Spleen (tissue), 7 donors: ENCODE measurements around the gene EMC10.

Experiments used
- CTCF ChIP-seq, 11 experiments: fragments of 200-600 bp in 7 of 11; fragments of 450-650 bp in 4 of 11; sonication (generic) in 4 of 11; IDR thresholded peaks in 8 of 11; conservative IDR thresholded peaks in 3 of 11; 1 replicate in 7 of 11; 2 replicates in 4 of 11; pipeline versions ENCODE4 v1.4.0 to v1.8.0; 2016 to 2021; ENCODE audit warnings: antibody characterized with exemption in 11 of 11, inconsistent platforms in 4 of 11, mild to moderate bottlenecking in 1 of 11
- POLR2A ChIP-seq, 3 donors: fragments of 450-650 bp; IDR thresholded peaks; one replicate each; pipeline ENCODE4 v1.5.1; 2017; ENCODE audit warnings: antibody characterized with exemption in 3 of 3, mild to moderate bottlenecking in 1 of 3
- POLR2AphosphoS5 ChIP-seq, 3 donors: sonication (generic); formaldehyde crosslinking; IDR thresholded peaks; one replicate each; pipeline ENCODE4 v1.5.1; 2017; ENCODE audit warnings: antibody characterized with exemption in 3 of 3
- donor health status: DM: no; HTN: no; CAD: no; lungs with moderate emphysema.
- donor health status: DM: no; HTN: no; CAD: no.
- donor health status: DM: no; HTN: no; CAD: no.

- TF ChIP-seq POLR2A (IDR thresholded peaks at IDR 0.05), result no peak
- TF ChIP-seq CTCF (IDR thresholded peaks at IDR 0.05 in 8 of 11, conservative IDR thresholded peaks at IDR 0.05 in 3 of 11), result no peak
- TF ChIP-seq POLR2AphosphoS5 (IDR thresholded peaks at IDR 0.05), result no peak
Observed at GRCh38 chr19:50520822-50521465, 44.6 kb downstream of the EMC10 start.
